ENCODE measurements around the gene RAVER1. TPM values are rescaled to one million over a fixed set of nuclear protein-coding genes. Genes with fewer than 3 reads are reported as not detected.
A peak's percentile ranks its signal among the peaks of the same experiment; 100 is the strongest.

RAVER1 gene
- total RNA-seq, 1 experiment from 2014 or later: 86.9 TPM

DNA sequence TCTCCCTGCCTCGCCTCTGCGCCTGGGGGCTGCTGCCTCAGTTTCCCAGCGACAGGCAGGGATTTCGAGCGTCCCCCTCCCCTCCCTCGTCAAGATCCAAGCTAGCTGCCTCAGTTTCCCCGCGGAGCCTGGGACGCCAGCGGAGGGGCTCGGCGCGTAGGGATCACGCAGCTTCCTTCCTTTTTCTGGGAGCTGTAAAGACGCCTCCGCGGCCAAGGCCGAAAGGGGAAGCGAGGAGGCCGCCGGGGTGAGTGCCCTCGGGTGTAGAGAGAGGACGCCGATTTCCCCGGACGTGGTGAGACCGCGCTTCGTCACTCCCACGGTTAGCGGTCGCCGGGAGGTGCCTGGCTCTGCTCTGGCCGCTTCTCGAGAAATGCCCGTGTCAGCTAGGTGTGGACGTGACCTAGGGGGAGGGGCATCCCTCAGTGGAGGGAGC lies 63.1 kb downstream of the RAVER1 start:
- H3K4me1 Mint-ChIP-seq: 0 out of 2 replicates have a peak, but pooled peaks cover 4% of the 10 kb centered on the region
- no peak for ATAC-seq
- TF ChIP-seq SP1 (CRISPR knock-in tag; conservative IDR thresholded peaks at IDR 0.05) (no peak), NFATC4 (CRISPR knock-in tag; IDR thresholded peaks at IDR 0.05) (no peak), CREM (CRISPR knock-in tag; IDR thresholded peaks at IDR 0.05) (no peak), EMX1 (CRISPR knock-in tag; IDR thresholded peaks at IDR 0.05) (no peak), TCF7 (CRISPR knock-in tag; IDR thresholded peaks at IDR 0.05; ENCODE audit: low read depth) (no peak), NR1H2 (CRISPR knock-in tag; IDR thresholded peaks at IDR 0.05) (no peak)
- TF ChIP-seq, protein P1, sequence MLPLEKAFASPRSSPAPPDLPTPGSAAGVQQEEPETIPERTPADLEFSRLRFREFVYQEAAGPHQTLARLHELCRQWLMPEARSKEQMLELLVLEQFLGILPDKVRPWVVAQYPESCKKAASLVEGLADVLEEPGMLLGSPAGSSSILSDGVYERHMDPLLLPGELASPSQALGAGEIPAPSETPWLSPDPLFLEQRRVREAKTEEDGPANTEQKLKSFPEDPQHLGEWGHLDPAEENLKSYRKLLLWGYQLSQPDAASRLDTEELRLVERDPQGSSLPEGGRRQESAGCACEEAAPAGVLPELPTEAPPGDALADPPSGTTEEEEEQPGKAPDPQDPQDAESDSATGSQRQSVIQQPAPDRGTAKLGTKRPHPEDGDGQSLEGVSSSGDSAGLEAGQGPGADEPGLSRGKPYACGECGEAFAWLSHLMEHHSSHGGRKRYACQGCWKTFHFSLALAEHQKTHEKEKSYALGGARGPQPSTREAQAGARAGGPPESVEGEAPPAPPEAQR (CRISPR knock-in tag; IDR thresholded peaks at IDR 0.05): no peak
- TF ChIP-seq, protein P2, sequence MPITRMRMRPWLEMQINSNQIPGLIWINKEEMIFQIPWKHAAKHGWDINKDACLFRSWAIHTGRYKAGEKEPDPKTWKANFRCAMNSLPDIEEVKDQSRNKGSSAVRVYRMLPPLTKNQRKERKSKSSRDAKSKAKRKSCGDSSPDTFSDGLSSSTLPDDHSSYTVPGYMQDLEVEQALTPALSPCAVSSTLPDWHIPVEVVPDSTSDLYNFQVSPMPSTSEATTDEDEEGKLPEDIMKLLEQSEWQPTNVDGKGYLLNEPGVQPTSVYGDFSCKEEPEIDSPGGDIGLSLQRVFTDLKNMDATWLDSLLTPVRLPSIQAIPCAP (CRISPR knock-in tag; IDR thresholded peaks at IDR 0.05): no peak
- DNase-seq (ENCODE audit: low spot score): no peak
- H3K36me3 Mint-ChIP-seq: no peaks in the 10 kb centered on the region
- POLR2A ChIA-PET: interaction anchor here (1.2 to 2.5 kb wide), 7 partner anchors 11 to 111 kb away, joined by 3 to 12 read pairs (median 8); partner anchors contain the start of genes ICAM4, ICAM5, RAVER1 and TYK2
- CTCF ChIA-PET: interaction anchor here (1.1 to 6.1 kb wide), 26 partner anchors 10 to 588 kb away, joined by 3 to 180 read pairs (median 10); partner anchors contain the start of genes CDC37, FDX2, ICAM4 and ICAM5
- H3K27ac Mint-ChIP-seq: no peak overlapping the region
- no peaks in the 10 kb centered on the region for H3K9me3 Mint-ChIP-seq
- H3K27me3 Mint-ChIP-seq (ENCODE audit: low read depth): peaks cover 49% of the 10 kb centered on the region
- H3K4me3 Mint-ChIP-seq: peak overlapping the region; percentile 68

DNA sequence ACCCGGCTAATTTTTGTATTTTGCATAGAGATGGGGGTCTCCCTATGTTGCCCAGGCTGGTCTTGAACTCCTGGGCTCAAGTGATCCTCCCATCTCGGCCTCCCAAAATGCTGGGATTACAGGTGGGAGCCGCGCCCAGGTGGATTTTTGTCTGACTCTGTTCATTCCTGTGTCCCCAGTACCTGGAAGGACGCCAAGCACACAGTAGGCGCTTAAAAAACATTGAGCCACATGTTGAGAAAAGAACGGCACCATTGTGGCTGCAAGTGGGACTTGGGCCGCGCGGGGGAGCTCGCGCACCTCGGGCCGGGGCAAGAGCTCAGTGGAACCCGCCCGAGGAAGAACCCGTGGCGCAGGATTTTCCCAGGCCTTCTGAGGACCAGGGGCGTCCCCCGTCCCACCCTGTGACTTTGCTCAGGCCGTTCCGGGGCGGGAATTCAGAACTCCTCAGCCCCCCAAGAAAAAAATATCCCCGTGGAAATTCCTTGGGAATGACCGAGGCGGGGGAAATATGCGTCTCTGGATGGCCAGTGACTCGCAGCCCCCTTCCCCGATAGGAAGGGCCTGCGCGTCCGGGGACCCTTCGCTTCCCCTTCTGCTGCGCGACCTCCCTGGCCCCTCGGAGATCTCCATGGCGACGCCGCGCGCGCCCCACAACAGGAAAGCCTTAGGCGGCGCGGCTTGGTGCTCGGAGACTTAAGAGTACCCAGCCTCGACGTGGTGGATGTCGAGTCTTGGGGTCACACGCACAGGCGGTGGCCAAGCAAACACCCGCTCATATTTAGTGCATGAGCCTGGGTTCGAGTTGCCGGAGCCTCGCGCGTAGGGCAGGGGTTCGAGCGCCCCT lies 63.8 kb downstream of the RAVER1 start:
- Mint-ChIP-seq H3K4me1 (0 out of 2 replicates have a peak, but pooled peaks cover 4% of the 10 kb centered on the region), H3K27ac (no peak overlapping the region), H3K9me3 (no peaks in the 10 kb centered on the region), H3K27me3 (ENCODE audit: low read depth) (peaks cover 46% of the 10 kb centered on the region), H3K36me3 (no peaks in the 10 kb centered on the region), H3K4me3 (peak overlapping the region; percentile 68)
- TF ChIP-seq, protein P3, sequence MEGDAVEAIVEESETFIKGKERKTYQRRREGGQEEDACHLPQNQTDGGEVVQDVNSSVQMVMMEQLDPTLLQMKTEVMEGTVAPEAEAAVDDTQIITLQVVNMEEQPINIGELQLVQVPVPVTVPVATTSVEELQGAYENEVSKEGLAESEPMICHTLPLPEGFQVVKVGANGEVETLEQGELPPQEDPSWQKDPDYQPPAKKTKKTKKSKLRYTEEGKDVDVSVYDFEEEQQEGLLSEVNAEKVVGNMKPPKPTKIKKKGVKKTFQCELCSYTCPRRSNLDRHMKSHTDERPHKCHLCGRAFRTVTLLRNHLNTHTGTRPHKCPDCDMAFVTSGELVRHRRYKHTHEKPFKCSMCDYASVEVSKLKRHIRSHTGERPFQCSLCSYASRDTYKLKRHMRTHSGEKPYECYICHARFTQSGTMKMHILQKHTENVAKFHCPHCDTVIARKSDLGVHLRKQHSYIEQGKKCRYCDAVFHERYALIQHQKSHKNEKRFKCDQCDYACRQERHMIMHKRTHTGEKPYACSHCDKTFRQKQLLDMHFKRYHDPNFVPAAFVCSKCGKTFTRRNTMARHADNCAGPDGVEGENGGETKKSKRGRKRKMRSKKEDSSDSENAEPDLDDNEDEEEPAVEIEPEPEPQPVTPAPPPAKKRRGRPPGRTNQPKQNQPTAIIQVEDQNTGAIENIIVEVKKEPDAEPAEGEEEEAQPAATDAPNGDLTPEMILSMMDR (IDR thresholded peaks at IDR 0.05): peak; percentile 84
- TF ChIP-seq EMX1 (CRISPR knock-in tag; IDR thresholded peaks at IDR 0.05) (no peak), ELF4 (CRISPR knock-in tag; IDR thresholded peaks at IDR 0.05; ENCODE audit: low read depth) (no peak), MXD4 (CRISPR knock-in tag; IDR thresholded peaks at IDR 0.05; ENCODE audit: borderline replicate concordance) (no peak), ZNF121 (CRISPR knock-in tag; IDR thresholded peaks at IDR 0.05) (peak; percentile 70; the same call in 1 of the 2 replicates), SP1 (CRISPR knock-in tag; conservative IDR thresholded peaks at IDR 0.05) (peak; percentile 62; the same call in 1 of the 2 replicates), ETV6 (CRISPR knock-in tag; IDR thresholded peaks at IDR 0.05) (peak; percentile 48; the same call in 1 of the 2 replicates)
- TF ChIP-seq, protein P4, sequence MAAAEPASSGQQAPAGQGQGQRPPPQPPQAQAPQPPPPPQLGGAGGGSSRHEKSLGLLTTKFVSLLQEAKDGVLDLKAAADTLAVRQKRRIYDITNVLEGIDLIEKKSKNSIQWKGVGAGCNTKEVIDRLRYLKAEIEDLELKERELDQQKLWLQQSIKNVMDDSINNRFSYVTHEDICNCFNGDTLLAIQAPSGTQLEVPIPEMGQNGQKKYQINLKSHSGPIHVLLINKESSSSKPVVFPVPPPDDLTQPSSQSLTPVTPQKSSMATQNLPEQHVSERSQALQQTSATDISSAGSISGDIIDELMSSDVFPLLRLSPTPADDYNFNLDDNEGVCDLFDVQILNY (CRISPR knock-in tag; IDR thresholded peaks at IDR 0.05): no peak
- peak; percentile 69 for ATAC-seq
- POLR2A ChIA-PET: interaction anchor here (0.6 to 2.5 kb wide), 9 partner anchors 10 to 121 kb away, joined by 3 to 11 read pairs (median 5); partner anchors contain the start of genes ICAM5, RAVER1 and TYK2
- CTCF ChIA-PET: interaction anchor here (0.5 to 6.1 kb wide), 30 partner anchors 10 to 210 kb away, joined by 3 to 180 read pairs (median 5); partner anchors contain the start of genes CDC37, FDX2, ICAM4 and ICAM5
- DNase-seq (ENCODE audit: low spot score): peak; percentile 93

DNA sequence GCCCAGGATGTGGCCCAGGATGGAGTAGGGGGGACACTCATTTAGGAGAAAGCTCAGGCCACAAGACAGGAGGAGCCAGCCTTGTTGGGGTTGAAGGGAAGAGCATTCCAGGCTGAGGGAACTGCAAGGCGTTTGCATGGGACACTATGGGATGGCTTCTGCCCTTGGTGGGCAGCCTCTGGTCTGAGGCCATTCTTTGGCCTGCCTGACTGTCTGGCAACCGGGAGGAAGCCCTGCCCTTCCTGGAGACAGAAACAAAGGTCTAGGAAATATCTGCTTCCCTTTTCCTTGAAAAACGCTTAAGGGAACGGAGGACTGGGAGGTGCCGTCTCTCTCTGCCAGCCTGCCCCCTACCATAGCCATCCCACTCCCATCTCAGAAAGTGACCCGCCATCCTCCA lies 65.3 kb downstream of the RAVER1 start:
- no peak for DNase-seq (ENCODE audit: low spot score)
- Mint-ChIP-seq H3K4me1 (0 out of 2 replicates have a peak, but pooled peaks cover 4% of the 10 kb centered on the region), H3K4me3 (no peak overlapping the region), H3K27ac (no peak overlapping the region), H3K27me3 (ENCODE audit: low read depth) (peaks cover 45% of the 10 kb centered on the region), H3K36me3 (no peaks in the 10 kb centered on the region), H3K9me3 (no peaks in the 10 kb centered on the region)
- ATAC-seq: no peak
- ChIA-PET POLR2A (interaction anchor here (1.2 kb wide), 1 partner anchor 105 kb away, joined by 3 read pairs; no protein-coding TSS in a partner anchor), CTCF (interaction anchor here (0.6 to 6.1 kb wide), 5 partner anchors 9 to 562 kb away, joined by 3 to 163 read pairs (median 4); no protein-coding TSS in a partner anchor)
- TF ChIP-seq IRF2 (CRISPR knock-in tag; IDR thresholded peaks at IDR 0.05; ENCODE audit: borderline replicate concordance, low read depth): no peak
- TF ChIP-seq ZNF138 (CRISPR knock-in tag; conservative IDR thresholded peaks at IDR 0.05): no peak
- TF ChIP-seq, protein P5, sequence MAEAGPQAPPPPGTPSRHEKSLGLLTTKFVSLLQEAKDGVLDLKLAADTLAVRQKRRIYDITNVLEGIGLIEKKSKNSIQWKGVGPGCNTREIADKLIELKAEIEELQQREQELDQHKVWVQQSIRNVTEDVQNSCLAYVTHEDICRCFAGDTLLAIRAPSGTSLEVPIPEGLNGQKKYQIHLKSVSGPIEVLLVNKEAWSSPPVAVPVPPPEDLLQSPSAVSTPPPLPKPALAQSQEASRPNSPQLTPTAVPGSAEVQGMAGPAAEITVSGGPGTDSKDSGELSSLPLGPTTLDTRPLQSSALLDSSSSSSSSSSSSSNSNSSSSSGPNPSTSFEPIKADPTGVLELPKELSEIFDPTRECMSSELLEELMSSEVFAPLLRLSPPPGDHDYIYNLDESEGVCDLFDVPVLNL (CRISPR knock-in tag; IDR thresholded peaks at IDR 0.05; ENCODE audit: borderline replicate concordance, low read depth): no peak
- no peak for TF ChIP-seq NFYB (CRISPR knock-in tag; conservative IDR thresholded peaks at IDR 0.05; ENCODE audit: low read depth)
- TF ChIP-seq ATF1 (CRISPR knock-in tag; IDR thresholded peaks at IDR 0.05): no peak
- TF ChIP-seq, protein P6, sequence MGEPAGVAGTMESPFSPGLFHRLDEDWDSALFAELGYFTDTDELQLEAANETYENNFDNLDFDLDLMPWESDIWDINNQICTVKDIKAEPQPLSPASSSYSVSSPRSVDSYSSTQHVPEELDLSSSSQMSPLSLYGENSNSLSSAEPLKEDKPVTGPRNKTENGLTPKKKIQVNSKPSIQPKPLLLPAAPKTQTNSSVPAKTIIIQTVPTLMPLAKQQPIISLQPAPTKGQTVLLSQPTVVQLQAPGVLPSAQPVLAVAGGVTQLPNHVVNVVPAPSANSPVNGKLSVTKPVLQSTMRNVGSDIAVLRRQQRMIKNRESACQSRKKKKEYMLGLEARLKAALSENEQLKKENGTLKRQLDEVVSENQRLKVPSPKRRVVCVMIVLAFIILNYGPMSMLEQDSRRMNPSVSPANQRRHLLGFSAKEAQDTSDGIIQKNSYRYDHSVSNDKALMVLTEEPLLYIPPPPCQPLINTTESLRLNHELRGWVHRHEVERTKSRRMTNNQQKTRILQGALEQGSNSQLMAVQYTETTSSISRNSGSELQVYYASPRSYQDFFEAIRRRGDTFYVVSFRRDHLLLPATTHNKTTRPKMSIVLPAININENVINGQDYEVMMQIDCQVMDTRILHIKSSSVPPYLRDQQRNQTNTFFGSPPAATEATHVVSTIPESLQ (CRISPR knock-in tag; IDR thresholded peaks at IDR 0.05): no peak
- TF ChIP-seq FOXK1 (CRISPR knock-in tag; IDR thresholded peaks at IDR 0.05): no peak

Measured in WTC11 (cell line).